Prostate gland (tissue), 2 donors: ENCODE data around the gene DIPK1B.

Source experiments
- CTCF ChIP-seq, 4 experiments: fragments of 200-600 bp in 2 of 4; fragments of 450-650 bp in 2 of 4; sonication (generic) in 2 of 4; IDR thresholded peaks; 1 replicate in 3 of 4; 2 replicates in 1 of 4; pipeline ENCODE4 v1.5.1; 2016 to 2019; ENCODE audit warnings: antibody characterized with exemption in 4 of 4, mild to moderate bottlenecking in 2 of 4, moderate library complexity in 2 of 4
- POLR2A ChIP-seq: fragments of 450-650 bp; IDR thresholded peaks from one replicate; pipeline ENCODE4 v1.6.1; 2016; ENCODE audit warnings: antibody characterized with exemption, mild to moderate bottlenecking
- POLR2AphosphoS5 ChIP-seq: sonication (generic); formaldehyde crosslinking; IDR thresholded peaks from one replicate; pipeline ENCODE4 v1.6.1; 2017; ENCODE audit warnings: antibody characterized with exemption

DNA sequence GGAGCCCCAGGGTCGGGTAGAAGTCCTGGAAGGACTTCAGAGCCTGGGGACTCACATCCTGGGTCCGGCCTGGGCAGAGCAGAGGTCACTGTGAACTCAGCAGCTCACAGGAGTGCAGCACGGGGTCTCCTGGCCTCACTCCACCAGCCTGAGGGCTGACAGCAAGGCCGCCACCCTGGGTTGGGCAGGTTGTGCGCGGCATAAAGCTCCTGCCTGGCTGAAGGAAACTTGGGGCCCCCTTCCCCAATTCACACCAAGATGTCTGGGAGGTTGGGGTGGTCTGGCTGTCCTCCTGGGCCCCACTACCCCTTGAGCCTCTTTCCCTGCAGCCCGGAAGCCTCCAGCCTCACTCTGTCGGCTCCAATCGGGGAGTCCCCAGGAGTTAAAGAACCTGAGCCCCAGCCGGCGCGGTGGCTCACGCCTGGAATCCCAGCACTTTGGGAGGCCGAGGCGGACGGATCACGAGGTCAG lies 49.9 kb downstream of the DIPK1B start:
- TF ChIP-seq CTCF (IDR thresholded peaks at IDR 0.05) (no peak), POLR2A (no peak), POLR2AphosphoS5 (no peak)
